PC-3 (cell line): ENCODE data around the gene TESK1. TPM values are rescaled to one million over a fixed set of nuclear protein-coding genes. Genes with fewer than 3 reads are reported as not detected.

Source experiments
- ATAC-seq: fragments of 200-7000 bp; cut with Tn5 transposase; 2 replicates; pipeline ENCODE4 v1.9.1; 2020; ENCODE audit warnings: mild to moderate bottlenecking, moderate library complexity
- BruUV-seq: library from RNA; stranded (reverse); fragments of 400-500 nt; replicated peaks from 2 replicates; lab custom pipeline; 2021; lab: Mats Ljungman, UMichigan
- CTCF ChIA-PET: fragments of 300-600 bp; sonication (Branson Sonifier 250); formaldehyde crosslinking; loops from one replicate; lab custom pipeline; 2022; ENCODE audit warnings: antibody characterized with exemption; lab: Charles Lee
- POLR2A ChIA-PET: fragments of 300-600 bp; sonication (Branson Sonifier 250); formaldehyde crosslinking; loops from one replicate; lab custom pipeline; 2022; ENCODE audit warnings: antibody characterized with exemption; ENCODE audit not compliant: unreplicated experiment; lab: Charles Lee
- DNase-seq: peaks from one replicate; pipeline ENCODE4 v3.0.0-alpha.2; 2015
- H2AFZ ChIP-seq: fragments of 300-600 bp; sonication (generic); 2 replicates; pipeline ENCODE4 v1.6.0; 2016; ENCODE audit warnings: antibody characterized with exemption, low read length
- H3F3A ChIP-seq: fragments of 300-600 bp; sonication (generic); one replicate; pipeline ENCODE4 v1.6.0; 2017; ENCODE audit warnings: antibody characterized with exemption, low read length, control low read depth, mild to moderate bottlenecking; ENCODE audit not compliant: unreplicated experiment
- H3K27ac ChIP-seq: fragments of 300-600 bp; sonication (generic); 2 replicates; pipeline ENCODE4 v1.5.1; 2016; ENCODE audit warnings: mild to moderate bottlenecking, low read length
- H3K27me3 ChIP-seq: fragments of 300-600 bp; sonication (generic); 2 replicates; pipeline ENCODE4 v1.6.1; 2016; ENCODE audit warnings: low read length, mixed read lengths
- H3K36me3 ChIP-seq: fragments of 300-600 bp; sonication (generic); 2 replicates; pipeline ENCODE4 v1.6.1; 2016; ENCODE audit warnings: low read depth, mixed run types, low read length, mixed read lengths
- H3K4me1 ChIP-seq: fragments of 300-600 bp; sonication (generic); 2 replicates; pipeline ENCODE4 v1.5.1; 2016; ENCODE audit warnings: low read length; ENCODE audit not compliant: insufficient read depth
- H3K4me2 ChIP-seq: fragments of 300-600 bp; sonication (generic); 2 replicates; pipeline ENCODE4 v1.6.0; 2016; ENCODE audit warnings: low read length
- H3K4me3 ChIP-seq: fragments of 300-600 bp; sonication (generic); 2 replicates; pipeline ENCODE4 v1.5.1; 2016; ENCODE audit warnings: mild to moderate bottlenecking, low read length, mixed read lengths
- H3K79me2 ChIP-seq: fragments of 300-600 bp; sonication (generic); 2 replicates; pipeline ENCODE4 v1.6.1; 2017; ENCODE audit warnings: low read length, mixed read lengths
- H3K9ac ChIP-seq: fragments of 300-600 bp; sonication (generic); 2 replicates; pipeline ENCODE4 v1.6.0; 2016; ENCODE audit warnings: mild to moderate bottlenecking, low read length
- H3K9me2 ChIP-seq: fragments of 300-600 bp; sonication (generic); replicated peaks from 2 replicates; pipeline ENCODE4 v1.6.1; 2016; ENCODE audit warnings: mixed run types, low read length, mixed read lengths
- H3K9me3 ChIP-seq: fragments of 300-600 bp; sonication (generic); 2 replicates; pipeline ENCODE4 v1.6.1; 2016; ENCODE audit warnings: low read length, mixed read lengths
- H4K20me1 ChIP-seq: fragments of 300-600 bp; sonication (generic); 2 replicates; pipeline ENCODE4 v1.6.1; 2016; ENCODE audit warnings: low read length, mixed read lengths
- CTCF ChIP-seq: fragments of 300-600 bp; sonication (generic); conservative IDR thresholded peaks from 2 replicates; pipeline ENCODE4 v1.5.1; 2017; ENCODE audit warnings: antibody characterized with exemption, low read depth, mild to moderate bottlenecking, low read length
- EZH2 ChIP-seq: fragments of 300-600 bp; sonication (generic); IDR thresholded peaks from one replicate; pipeline ENCODE4 v1.6.1; 2017; ENCODE audit warnings: antibody characterized with exemption, mild to moderate bottlenecking, low read length; ENCODE audit not compliant: unreplicated experiment
- EZH2phosphoT487 ChIP-seq: fragments of 300-600 bp; sonication (generic); IDR thresholded peaks from 2 replicates; pipeline ENCODE4 v1.6.1; 2018; ENCODE audit warnings: mild to moderate bottlenecking, antibody characterized with exemption, low read length, borderline replicate concordance
- intact Hi-C: fragments of 100-400 bp; cut with micrococcal nuclease; formaldehyde crosslinking; loops from 2 replicates; pipeline ENCODE4 v1.9.0; 2023
- total RNA-seq: library from RNA; depleted of rRNA; stranded (reverse); fragments of >200 nt; gene quantifications from 2 replicates; pipeline ENCODE4 v1.2.3, GENCODE V29; 2014

The TESK1 gene
- total RNA-seq, 1 experiment from 2014 or later, result 11.2 TPM

- no peak for TF ChIP-seq EZH2phosphoT487
- no peak for TF ChIP-seq CTCF
- no peak for TF ChIP-seq EZH2
- Histone ChIP-seq H3K4me1 (no peaks in the 10 kb centered on the region), H3K9ac (no peak overlapping the region), H4K20me1 (no peaks in the 10 kb centered on the region), H3K36me3 (no peaks in the 10 kb centered on the region), H3K9me2 (no peaks in the 10 kb centered on the region), H3K27me3 (no peaks in the 10 kb centered on the region), H3K4me3 (no peak overlapping the region), H3K9me3 (no peaks in the 10 kb centered on the region), H3K79me2 (no peaks in the 10 kb centered on the region), H2AFZ (no peak overlapping the region), H3K4me2 (no peak overlapping the region), H3K27ac (no peak overlapping the region), H3F3A (no peaks in the 10 kb centered on the region)
- no TSS peak for BruUV-seq
- ATAC-seq (no peak), DNase-seq (no peak)
- CTCF ChIA-PET, result no interaction called here
- POLR2A ChIA-PET, result no interaction called here
- intact Hi-C loops, result no loop called here
Observed at GRCh38 chr9:35561468-35562261, 43.4 kb upstream of the TESK1 start.

- ChIA-PET CTCF (no interaction called here), POLR2A (no interaction called here)
- Histone ChIP-seq H3K9me2 (no peaks in the 10 kb centered on the region), H3K27me3 (no peaks in the 10 kb centered on the region), H3K4me1 (no peaks in the 10 kb centered on the region), H3K36me3 (no peaks in the 10 kb centered on the region), H3F3A (no peaks in the 10 kb centered on the region), H3K4me2 (no peak overlapping the region), H3K9ac (no peak overlapping the region), H2AFZ (no peak overlapping the region), H3K4me3 (no peak overlapping the region), H3K27ac (no peak overlapping the region), H3K79me2 (no peaks in the 10 kb centered on the region), H4K20me1 (no peaks in the 10 kb centered on the region), H3K9me3 (no peaks in the 10 kb centered on the region)
- DNase-seq (no peak), ATAC-seq (no peak)
- no peak for TF ChIP-seq CTCF
- no peak for TF ChIP-seq EZH2
- no peak for TF ChIP-seq EZH2phosphoT487
- intact Hi-C loops, result no loop called here
- BruUV-seq, result no TSS peak
Observed at GRCh38 chr9:35562895-35563780, 41.9 kb upstream of the TESK1 start.
